ENCODE measurements around the gene VAT1L.

Gene VAT1L

GRCh38 chr16:77869997-77870813 is 81.8 kb downstream of the VAT1L start:
- no peak for DNase-seq (ENCODE audit: low spot score)

DNA sequence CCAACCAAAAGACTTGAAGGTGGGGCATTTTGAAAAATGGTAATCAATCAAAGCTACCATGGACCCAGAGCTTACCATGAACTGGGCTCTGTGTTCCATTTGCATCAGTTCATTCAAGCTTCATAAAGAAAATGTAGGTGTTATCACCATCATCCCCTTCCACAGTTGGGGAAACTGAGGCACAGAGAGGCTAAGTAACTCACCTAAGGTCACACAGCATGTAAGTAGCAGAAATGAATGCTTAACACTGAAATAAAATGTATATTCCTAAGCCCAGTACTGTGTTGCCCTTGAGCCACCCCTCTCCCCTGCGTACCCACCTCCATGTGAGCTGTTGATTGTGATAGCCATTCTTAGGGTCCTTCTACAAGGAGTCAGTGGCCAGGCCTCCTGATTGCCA is 83.6 kb downstream of the VAT1L start:
- DNase-seq (ENCODE audit: low spot score): no peak

GRCh38 chr16:77873066-77873465 is 84.7 kb downstream of the VAT1L start:
- no peak for DNase-seq (ENCODE audit: low spot score)

GRCh38 chr16:77874347-77874746 is 86.0 kb downstream of the VAT1L start:
- no peak for DNase-seq (ENCODE audit: low spot score)

- DNase-seq (ENCODE audit: low spot score): no peak
Observed at GRCh38 chr16:77876776-77877175, 88.4 kb downstream of the VAT1L start.

GRCh38 chr16:77877712-77878347 is 89.5 kb downstream of the VAT1L start:
- peak; percentile 36 for DNase-seq (ENCODE audit: low spot score)

GRCh38 chr16:77881355-77882030 is 93.1 kb downstream of the VAT1L start:
- no peak for DNase-seq (ENCODE audit: low spot score)

- DNase-seq (ENCODE audit: low spot score): no peak
Observed at GRCh38 chr16:77882358-77882757, 94.0 kb downstream of the VAT1L start.

GRCh38 chr16:77885571-77886295 is 97.4 kb downstream of the VAT1L start:
- no peak for DNase-seq (ENCODE audit: low spot score)

GRCh38 chr16:77888871-77889270 is 100.5 kb downstream of the VAT1L start:
- DNase-seq (ENCODE audit: low spot score): no peak

DNA sequence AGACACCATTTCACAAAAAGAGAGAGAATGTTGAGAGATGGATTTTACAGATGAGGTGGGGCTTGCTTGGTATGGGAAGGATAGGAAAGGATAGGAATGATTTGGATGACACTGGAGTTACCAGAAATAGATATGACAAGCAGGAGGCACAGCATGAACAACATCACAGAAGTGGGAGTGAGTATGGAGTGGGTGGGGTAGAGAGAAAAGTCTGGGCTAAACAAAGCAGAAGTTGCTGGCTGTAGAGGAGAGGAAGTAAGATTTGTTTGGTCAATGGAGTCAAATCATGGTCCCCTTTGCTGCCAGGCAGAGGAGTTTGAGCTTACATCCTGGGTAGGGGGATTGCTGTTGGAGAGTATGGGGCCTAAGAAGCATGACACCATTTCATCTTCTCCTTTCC is 101.7 kb downstream of the VAT1L start:
- DNase-seq (ENCODE audit: low spot score): no peak

GRCh38 chr16:77894162-77894561 is 105.8 kb downstream of the VAT1L start:
- no peak for DNase-seq (ENCODE audit: low spot score)

DNA sequence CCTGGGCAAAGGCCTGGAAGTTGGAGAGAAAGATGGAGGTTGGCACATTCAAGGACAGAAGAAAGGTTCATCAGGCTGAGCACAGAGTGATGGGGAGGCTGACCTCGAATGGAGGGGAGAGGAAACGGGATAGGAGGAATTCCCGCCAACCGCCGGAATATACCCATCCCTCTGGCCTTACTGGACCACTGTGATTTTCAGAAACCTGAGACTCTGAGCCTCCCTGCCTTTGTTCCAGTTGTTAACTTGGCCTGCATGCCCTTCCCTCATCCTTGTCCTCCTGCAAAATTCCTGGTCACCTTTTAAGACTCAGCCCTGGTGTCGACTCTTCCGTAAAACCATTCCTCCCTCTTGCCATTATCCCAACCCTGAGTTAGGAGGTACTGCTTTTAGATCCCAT is 107.6 kb downstream of the VAT1L start:
- no peak for DNase-seq (ENCODE audit: low spot score)

GRCh38 chr16:77896415-77897128 is 108.2 kb downstream of the VAT1L start:
- DNase-seq (ENCODE audit: low spot score): no peak

- DNase-seq (ENCODE audit: low spot score): no peak
Observed at GRCh38 chr16:77897129-77897437, 108.7 kb downstream of the VAT1L start.

GRCh38 chr16:77897831-77898605 is 109.7 kb downstream of the VAT1L start:
- DNase-seq (ENCODE audit: low spot score): no peak

DNA sequence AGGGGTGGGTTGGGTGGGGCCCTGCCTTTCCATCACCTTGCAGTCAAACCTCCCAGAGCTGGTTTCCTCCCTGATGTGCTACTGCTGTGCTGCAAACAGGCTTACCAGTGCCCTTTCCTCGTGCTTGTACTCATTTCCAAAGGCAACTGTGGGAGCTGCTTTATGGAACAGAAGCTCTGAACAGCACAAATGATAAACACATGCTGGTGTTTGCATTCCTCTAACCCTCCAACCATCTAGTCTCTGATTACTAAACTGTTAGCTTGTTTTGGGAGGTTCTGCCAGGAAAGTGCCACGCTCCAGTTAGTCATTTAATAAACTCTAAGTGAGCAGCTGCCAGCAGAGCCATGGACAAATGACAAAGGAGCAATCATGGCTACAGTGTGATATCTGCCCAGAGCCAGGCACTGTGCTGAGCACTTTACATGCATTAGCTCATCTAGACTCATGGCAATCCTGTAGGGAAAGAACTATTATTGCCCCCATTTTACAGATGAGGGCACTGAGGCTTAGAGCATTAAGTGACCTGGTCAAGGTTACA is 110.4 kb downstream of the VAT1L start:
- DNase-seq (ENCODE audit: low spot score): peak; percentile 40

DNA sequence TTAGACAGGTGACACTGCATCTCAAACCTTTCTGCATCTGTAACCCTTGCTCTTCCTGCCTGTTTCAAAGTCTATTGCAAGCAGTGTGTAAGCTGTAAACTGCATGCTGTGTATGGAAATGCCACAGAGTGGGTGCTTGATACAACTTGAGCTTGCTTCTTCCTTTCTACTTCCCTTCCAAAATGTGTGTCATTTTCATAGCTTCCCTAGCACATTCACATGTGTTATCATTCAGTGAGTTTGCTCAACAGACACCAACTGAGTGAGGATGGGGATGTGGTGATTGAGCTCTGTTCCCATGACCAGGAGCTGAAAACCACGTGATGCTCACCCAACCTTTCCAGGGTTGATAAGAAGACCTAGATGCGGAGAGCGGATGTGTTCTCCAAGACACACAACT is 111.1 kb downstream of the VAT1L start:
- DNase-seq (ENCODE audit: low spot score): no peak

- DNase-seq (ENCODE audit: low spot score): no peak
Observed at GRCh38 chr16:77905374-77905920, 117.1 kb downstream of the VAT1L start.

- no peak for DNase-seq (ENCODE audit: low spot score)
Observed at GRCh38 chr16:77910021-77910420, 121.7 kb downstream of the VAT1L start.

- DNase-seq (ENCODE audit: low spot score): no peak
Observed at GRCh38 chr16:77912617-77913016, 124.3 kb downstream of the VAT1L start.

All from AG08396 (cell line).